WTC11 (cell line): ENCODE measurements around the gene CHST11. TPM values are rescaled to one million over a fixed set of nuclear protein-coding genes. Genes with fewer than 3 reads are reported as not detected.

ENCODE experiments used
- ATAC-seq: fragments of 200-7000 bp; cut with Tn5 transposase; 2 replicates; pipeline ENCODE4 v1.10.0; 2021; ENCODE audit warnings: mild to moderate bottlenecking, moderate library complexity
- CTCF ChIA-PET: fragments of 300-600 bp; sonication (Branson Sonifier 250); formaldehyde crosslinking; loops from one replicate; lab custom pipeline; 2021; ENCODE audit warnings: antibody characterized with exemption; lab: Charles Lee
- POLR2A ChIA-PET: fragments of 350-600 bp; sonication (Branson Sonifier 250); formaldehyde crosslinking; loops from one replicate; lab custom pipeline; 2021; ENCODE audit warnings: antibody characterized with exemption; lab: Charles Lee
- DNase-seq: peaks from one replicate; pipeline ENCODE4 v3.0.0; 2021; ENCODE audit warnings: low spot score
- H3K27ac Mint-ChIP-seq: 2 replicates; pipeline ENCODE4 v1.8.0; 2021; ENCODE audit warnings: mixed read lengths
- H3K27me3 Mint-ChIP-seq: 2 replicates; pipeline ENCODE4 v1.8.0; 2021; ENCODE audit warnings: low read depth, mild to moderate bottlenecking, moderate library complexity, mixed read lengths
- H3K36me3 Mint-ChIP-seq: 2 replicates; pipeline ENCODE4 v1.8.0; 2021; ENCODE audit warnings: mixed read lengths
- H3K4me1 Mint-ChIP-seq: 2 replicates; pipeline ENCODE4 v1.8.0; 2022; ENCODE audit warnings: mixed read lengths
- H3K4me3 Mint-ChIP-seq: 2 replicates; pipeline ENCODE4 v1.8.0; 2021; ENCODE audit warnings: mild to moderate bottlenecking, moderate library complexity, mixed read lengths
- H3K9me3 Mint-ChIP-seq: 2 replicates; pipeline ENCODE4 v1.8.0; 2021; ENCODE audit warnings: mixed read lengths
- AR ChIP-seq: fragments of 250-450 bp; sonication (Bioruptor Pico); IDR thresholded peaks from 2 replicates; pipeline ENCODE4 v1.9.0; 2021; ENCODE audit warnings: mild to moderate bottlenecking
- ATF2 ChIP-seq: sonication (generic); formaldehyde crosslinking; IDR thresholded peaks from 2 replicates; pipeline ENCODE4 v1.8.1; 2022; ENCODE audit warnings: low read depth, missing genetic modification reagents, borderline replicate concordance
- CTCF ChIP-seq: fragments of 200-600 bp; IDR thresholded peaks from 2 replicates; pipeline ENCODE4 v1.8.0; 2022; ENCODE audit warnings: antibody characterized with exemption
- E2F1 ChIP-seq: sonication (generic); formaldehyde crosslinking; IDR thresholded peaks from 2 replicates; pipeline ENCODE4 v1.8.0; 2022; ENCODE audit warnings: mild to moderate bottlenecking, missing genetic modification reagents
- EMX1 ChIP-seq: fragments of 250-450 bp; sonication (Bioruptor Pico); IDR thresholded peaks from 2 replicates; pipeline ENCODE4 v1.8.0; 2021; ENCODE audit warnings: mild to moderate bottlenecking
- GRHL2 ChIP-seq: fragments of 250-450 bp; sonication (Bioruptor Pico); IDR thresholded peaks from 2 replicates; pipeline ENCODE4 v1.8.0; 2022; ENCODE audit warnings: mild to moderate bottlenecking, moderate library complexity; ENCODE audit not compliant: insufficient replicate concordance, severe bottlenecking
- IRF1 ChIP-seq: sonication (generic); formaldehyde crosslinking; IDR thresholded peaks from 2 replicates; pipeline ENCODE4 v1.8.0; 2023; ENCODE audit warnings: missing genetic modification reagents
- JUN ChIP-seq: sonication (generic); formaldehyde crosslinking; IDR thresholded peaks from 2 replicates; pipeline ENCODE4 v1.8.0; 2023; ENCODE audit warnings: mild to moderate bottlenecking, missing genetic modification reagents
- MAX ChIP-seq: sonication (generic); formaldehyde crosslinking; IDR thresholded peaks from 2 replicates; pipeline ENCODE4 v1.8.0; 2022; ENCODE audit warnings: mild to moderate bottlenecking, missing genetic modification reagents
- RORB ChIP-seq: fragments of 250-450 bp; sonication (Bioruptor Pico); IDR thresholded peaks from 2 replicates; pipeline ENCODE4 v1.9.0; 2021; ENCODE audit warnings: mild to moderate bottlenecking
- TCF7 ChIP-seq: sonication (generic); formaldehyde crosslinking; IDR thresholded peaks from 2 replicates; pipeline ENCODE4 v1.8.0; 2022; ENCODE audit warnings: mild to moderate bottlenecking, low read depth, missing genetic modification reagents, moderate library complexity
- ZBTB43 ChIP-seq: sonication (generic); formaldehyde crosslinking; IDR thresholded peaks from 2 replicates; pipeline ENCODE4 v1.8.1; 2023; ENCODE audit warnings: mild to moderate bottlenecking, missing genetic modification reagents
- ZNF532 ChIP-seq: fragments of 250-450 bp; sonication (Bioruptor Pico); IDR thresholded peaks from 2 replicates; pipeline ENCODE4 v1.9.0; 2021; ENCODE audit warnings: mild to moderate bottlenecking, borderline replicate concordance
- total RNA-seq: library from RNA; stranded (reverse); gene quantifications from 3 replicates; pipeline ENCODE4 v1.2.3, GENCODE V29; 2021

The CHST11 gene
- total RNA-seq, 1 experiment from 2014 or later, result 24.2 TPM

GRCh38 chr12:104686196-104686595, 229.4 kb downstream of the CHST11 start (continued):
- TF ChIP-seq CTCF (no peak), E2F1 (no peak), ZNF532 (CRISPR knock-in tag) (no peak), MAX (no peak), ZBTB43 (no peak), JUN (CRISPR knock-in tag) (no peak), RORB (no peak), TCF7 (CRISPR knock-in tag) (no peak), ATF2 (no peak), EMX1 (CRISPR knock-in tag) (no peak)
- TF ChIP-seq, all 79 proteins: peak for 0

GRCh38 chr12:104687823-104688573, 231.2 kb downstream of the CHST11 start:
- Mint-ChIP-seq H3K27me3 (no peaks in the 10 kb centered on the region), H3K27ac (no peak overlapping the region), H3K9me3 (peaks cover 9% of the 10 kb centered on the region), H3K4me3 (no peak overlapping the region), H3K36me3 (peaks cover 10% of the 10 kb centered on the region), H3K4me1 (no peaks in the 10 kb centered on the region)
- ATAC-seq (no peak), DNase-seq (no peak)
- no peak for TF ChIP-seq JUN (CRISPR knock-in tag)
- ChIA-PET POLR2A (interaction anchor here (0.6 kb wide), 1 partner anchor 101 kb away, joined by 10 read pairs; no protein-coding TSS in a partner anchor), CTCF (no interaction called here)

GRCh38 chr12:104689635-104690034, 232.9 kb downstream of the CHST11 start:
- no peak for ATAC-seq
- no peak for TF ChIP-seq GRHL2 (CRISPR knock-in tag)
- no peak for TF ChIP-seq IRF1 (CRISPR knock-in tag)
- TF ChIP-seq AR (CRISPR knock-in tag), result no peak
- H3K36me3 Mint-ChIP-seq, result peaks cover 16% of the 10 kb centered on the region
- H3K9me3 Mint-ChIP-seq, result peaks cover 16% of the 10 kb centered on the region
- ChIA-PET POLR2A (no interaction called here), CTCF (interaction anchor here (1.5 kb wide), 1 partner anchor 308 kb away, joined by 5 read pairs; no protein-coding TSS in a partner anchor)
- no peaks in the 10 kb centered on the region for H3K27me3 Mint-ChIP-seq
- H3K4me3 Mint-ChIP-seq, result no peak overlapping the region
- peaks cover 5% of the 10 kb centered on the region for H3K4me1 Mint-ChIP-seq
- no peak overlapping the region for H3K27ac Mint-ChIP-seq
- DNase-seq, result no peak
